Heart left ventricle (tissue), 16 donors: Measurements from ENCODE around the gene FAM221B. TPM values are rescaled to one million over a fixed set of nuclear protein-coding genes. Genes with fewer than 3 reads are reported as not detected.

Source experiments
- ATAC-seq, 4 donors: fragments of 200-7000 bp; cut with Tn5 transposase; one replicate each; pipeline ENCODE4 v1.9.1; 2020 to 2022; ENCODE audit warnings: moderate library complexity in 4 of 4, mild to moderate bottlenecking in 3 of 4, moderate number of reproducible peaks in 1 of 4
- DNase-seq, 5 donors: peaks; one replicate each; pipeline ENCODE4 v3.0.0-alpha.2; 2020
- H3K27ac ChIP-seq, 12 donors: fragments of 200-600 bp; sonication (generic) in 4 of 12; one replicate each; pipeline versions ENCODE4 v1.5.0 to v1.8.0; 2016 to 2022; ENCODE audit warnings: mild to moderate bottlenecking in 2 of 12
- H3K27me3 ChIP-seq, 9 donors: fragments of 200-600 bp; sonication (generic) in 2 of 9; one replicate each; pipeline versions ENCODE4 v1.5.1 to v1.8.0; 2016 to 2022; ENCODE audit warnings: mild to moderate bottlenecking in 3 of 9
- H3K36me3 ChIP-seq, 9 donors: fragments of 200-600 bp; sonication (generic) in 2 of 9; one replicate each; pipeline versions ENCODE4 v1.5.0 to v1.8.0; 2018 to 2022; ENCODE audit warnings: mild to moderate bottlenecking in 2 of 9
- H3K4me1 ChIP-seq, 12 donors: fragments of 200-600 bp; sonication (generic) in 4 of 12; one replicate each; pipeline versions ENCODE4 v1.5.0 to v1.8.0; 2016 to 2022; ENCODE audit warnings: mild to moderate bottlenecking in 3 of 12
- H3K4me3 ChIP-seq, 12 donors: fragments of 200-600 bp; sonication (generic) in 4 of 12; one replicate each; pipeline versions ENCODE4 v1.5.0 to v1.8.0; 2017 to 2022; ENCODE audit warnings: mild to moderate bottlenecking in 9 of 12, moderate library complexity in 4 of 12
- H3K9me3 ChIP-seq, 12 donors: fragments of 200-600 bp; sonication (generic) in 4 of 12; one replicate each; pipeline versions ENCODE4 v1.5.0 to v1.8.0; 2016 to 2022; ENCODE audit warnings: mild to moderate bottlenecking in 1 of 12
- POLR2A ChIP-seq, 2 donors: fragments of 450-650 bp; IDR thresholded peaks; one replicate each; pipeline ENCODE4 v1.6.1; 2017; ENCODE audit warnings: antibody characterized with exemption in 2 of 2, mild to moderate bottlenecking in 2 of 2, moderate library complexity in 2 of 2
- WGBS, 4 donors: extraction: QIAGEN DNeasy Blood & Tissue Kit in 2 of 4; methylation state at CpG; one replicate each; pipeline versions ENCODE4 v1.1.5 to v1.1.7; 2013 to 2018; 5-methylcytosine and 5-hydroxymethylcytosine counted together
- intact Hi-C, 10 donors: fragments of 100-400 bp; cut with DNase I; formaldehyde crosslinking; loops; one replicate each; pipeline versions ENCODE4 v1.11.1 to v1.14.2; 2022
- polyA plus RNA-seq, 2 donors: library from polyadenylated mRNA; stranded (reverse); fragments of 200-250 nt; gene quantifications; one replicate each; pipeline ENCODE4 v1.2.3, GENCODE V29; 2013
- total RNA-seq, 9 donors: library from RNA; depleted of rRNA in 2 of 9; stranded (reverse); fragments of >200 nt in 2 of 9; fragmentation: NEBNext Ultra II Directional in 3 of 9; extraction: Animal tissue kit (Norgen Biotek cat#: 25700) in 3 of 9; gene quantifications; one replicate each; pipeline versions ENCODE4 v1.1.0 to v1.2.4, GENCODE V29; 2016 to 2023
- TF ChIP-seq, protein P1 (sequence below), 12 donors: fragments of 200-600 bp; sonication (generic) in 4 of 12; IDR thresholded peaks; one replicate each; pipeline versions ENCODE4 v1.5.0 to v1.8.0; 2018 to 2022; ENCODE audit warnings: antibody characterized with exemption in 12 of 12, mild to moderate bottlenecking in 5 of 12
- donor health status: ischemic (EF 13 %, LVEDD 7.1; RV severe dilation, severe dysfunction).
- donor health status: healthy with polysubstance abuse.
- donor health status: DM: no; HTN: yes; CAD: no.
- donor health status: DM: no; HTN: no; CAD: no.
- donor health status: ischemic (EF 25% LVEDD 6.9; RV normal size, moderate dysfunction).
- donor health status: ischemic (EF 25% LVEDD 5.7; RV mildly dilated, moderate dysfunction).
- donor health status: healthy.
- donor health status: DM: yes; HTN: yes; CAD: no.
- donor health status: ischemic (EF 35%, LVEDD 5.7; RV mildly dilated, moderate dysfunction).
- donor health status: nonischemic (EF 11% LVEDD 7.7; RV severe dilation, severe dysfunction).
- donor health status: DM: yes; HTN: yes; CAD: no.
- donor health status: PGD.
- donor health status: ischemic (EF 29% LVEDD 5.4; RV normal size, mild dysfunction).
- donor health status: nonischemic (EF 23%, LVEDD 6.1; RV moderate dilation, normal function).

Gene FAM221B
- total and polyA plus RNA-seq, 11 donors = not detected

DNA sequence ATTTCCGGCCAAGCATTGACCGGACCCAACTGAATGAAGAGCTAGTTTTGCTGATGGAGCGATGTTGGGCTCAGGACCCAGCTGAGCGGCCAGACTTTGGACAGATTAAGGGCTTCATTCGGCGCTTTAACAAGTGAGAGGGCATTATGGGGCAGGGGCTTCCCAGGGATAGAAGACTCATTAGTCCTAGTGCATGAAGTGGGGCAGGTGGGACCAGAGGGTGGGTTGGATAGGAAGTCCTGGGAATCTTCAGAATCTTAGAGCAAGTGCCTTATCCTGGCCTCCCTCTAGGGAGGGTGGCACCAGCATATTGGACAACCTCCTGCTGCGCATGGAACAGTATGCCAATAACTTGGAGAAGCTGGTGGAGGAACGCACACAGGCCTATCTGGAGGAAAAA lies 22.4 kb downstream of the FAM221B start:
- no peak for TF ChIP-seq POLR2A (IDR thresholded peaks at IDR 0.05)
- TF ChIP-seq, protein P1, sequence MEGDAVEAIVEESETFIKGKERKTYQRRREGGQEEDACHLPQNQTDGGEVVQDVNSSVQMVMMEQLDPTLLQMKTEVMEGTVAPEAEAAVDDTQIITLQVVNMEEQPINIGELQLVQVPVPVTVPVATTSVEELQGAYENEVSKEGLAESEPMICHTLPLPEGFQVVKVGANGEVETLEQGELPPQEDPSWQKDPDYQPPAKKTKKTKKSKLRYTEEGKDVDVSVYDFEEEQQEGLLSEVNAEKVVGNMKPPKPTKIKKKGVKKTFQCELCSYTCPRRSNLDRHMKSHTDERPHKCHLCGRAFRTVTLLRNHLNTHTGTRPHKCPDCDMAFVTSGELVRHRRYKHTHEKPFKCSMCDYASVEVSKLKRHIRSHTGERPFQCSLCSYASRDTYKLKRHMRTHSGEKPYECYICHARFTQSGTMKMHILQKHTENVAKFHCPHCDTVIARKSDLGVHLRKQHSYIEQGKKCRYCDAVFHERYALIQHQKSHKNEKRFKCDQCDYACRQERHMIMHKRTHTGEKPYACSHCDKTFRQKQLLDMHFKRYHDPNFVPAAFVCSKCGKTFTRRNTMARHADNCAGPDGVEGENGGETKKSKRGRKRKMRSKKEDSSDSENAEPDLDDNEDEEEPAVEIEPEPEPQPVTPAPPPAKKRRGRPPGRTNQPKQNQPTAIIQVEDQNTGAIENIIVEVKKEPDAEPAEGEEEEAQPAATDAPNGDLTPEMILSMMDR (IDR thresholded peaks at IDR 0.05) = no peak
- Histone ChIP-seq H3K36me3 (peaks cover 0 to 82% (median 57%) of the 10 kb centered on the region in 9 donors), H3K27ac (no peak overlapping the region), H3K4me3 (no peak overlapping the region), H3K27me3 (no peaks in the 10 kb centered on the region), H3K4me1 (peaks cover 0 to 3% (median 1%) of the 10 kb centered on the region in 12 donors), H3K9me3 (no peaks in the 10 kb centered on the region)
- WGBS, 4 donors = 96 to 100% (median 97%) methylated on average over 8 of the region's 8 CpGs
- ATAC-seq = no peak
- intact Hi-C loops = no loop called here
- no peak for DNase-seq

DNA sequence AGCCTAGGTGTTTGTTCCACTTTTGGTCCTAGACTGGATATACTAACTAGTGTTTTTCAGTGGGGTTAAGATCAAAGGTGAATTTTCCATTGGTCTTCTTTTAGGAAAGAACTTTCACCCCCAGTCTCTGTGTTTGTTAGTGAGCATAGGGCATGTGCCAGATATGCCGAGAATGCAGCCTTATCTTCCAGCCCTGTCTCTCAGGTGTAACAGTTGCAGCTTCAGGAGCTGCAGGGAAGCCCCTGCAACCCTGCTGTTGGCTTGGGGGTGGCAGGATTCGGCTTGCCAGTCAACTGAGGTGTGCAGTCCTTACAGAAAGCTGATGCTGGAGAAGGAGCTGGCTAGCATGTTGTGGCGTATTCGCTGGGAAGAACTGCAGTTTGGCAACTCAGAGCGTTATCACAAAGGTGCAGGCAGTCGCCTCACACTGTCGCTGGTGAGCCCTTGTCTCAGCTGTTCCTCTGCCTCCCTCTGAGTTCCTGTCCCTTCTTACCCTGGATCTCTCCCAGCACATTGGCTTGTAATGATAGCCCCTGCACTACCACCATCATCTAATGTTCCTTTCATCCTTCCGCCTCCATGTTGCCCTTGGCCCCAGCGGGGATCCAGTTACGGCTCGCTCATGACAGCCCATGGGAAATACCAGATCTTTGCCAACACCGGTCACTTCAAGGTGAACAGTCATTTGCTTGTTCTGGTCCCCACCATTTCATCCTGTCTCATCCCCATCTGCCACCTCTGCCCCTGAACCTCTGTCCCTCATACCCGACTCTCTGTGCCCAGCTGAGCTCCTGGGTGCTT lies 27.0 kb downstream of the FAM221B start:
- Histone ChIP-seq H3K36me3 (peaks cover 0 to 66% (median 47%) of the 10 kb centered on the region in 9 donors), H3K27me3 (no peaks in the 10 kb centered on the region), H3K9me3 (no peaks in the 10 kb centered on the region), H3K27ac (no peak overlapping the region), H3K4me1 (peaks cover 0 to 6% (median 0%) of the 10 kb centered on the region in 12 donors), H3K4me3 (no peak overlapping the region)
- 87 to 91% (median 91%) methylated on average over 13 of the region's 13 CpGs for WGBS, 4 donors
- ATAC-seq (no peak), DNase-seq (no peak)
- intact Hi-C loops = loop anchor here in 1 of 10 donors (5.0 kb wide), 1 partner anchor 41 kb away; no protein-coding TSS in a partner anchor
- TF ChIP-seq POLR2A (IDR thresholded peaks at IDR 0.05) = no peak
- TF ChIP-seq, protein P1 (IDR thresholded peaks at IDR 0.05) = no peak

DNA sequence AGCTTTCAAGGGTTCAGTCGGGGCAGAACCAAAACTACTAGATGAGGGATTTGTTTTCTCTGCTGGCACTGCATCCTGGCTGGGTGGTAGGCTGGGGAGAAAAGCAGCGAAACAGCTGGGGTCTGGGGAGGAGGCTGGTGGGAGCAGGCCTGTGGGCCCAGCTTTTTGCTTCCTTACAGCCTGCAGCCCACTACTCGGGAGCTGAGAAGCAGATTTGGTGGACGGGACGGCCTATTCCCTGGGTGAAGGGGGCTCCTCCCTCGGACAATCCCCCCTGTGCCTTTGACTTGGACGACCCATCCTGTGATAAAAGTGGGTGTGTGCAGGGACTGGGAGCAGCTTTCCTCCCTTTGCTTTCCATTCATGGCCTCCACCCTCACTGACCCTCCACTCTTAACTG lies 28.0 kb downstream of the FAM221B start:
- WGBS, 4 donors = 77 to 90% (median 86%) methylated on average over 7 of the region's 7 CpGs
- no peak for DNase-seq
- H3K9me3 ChIP-seq = no peaks in the 10 kb centered on the region
- no peak overlapping the region for H3K4me3 ChIP-seq
- H3K27me3 ChIP-seq = no peaks in the 10 kb centered on the region
- no peak for TF ChIP-seq POLR2A (IDR thresholded peaks at IDR 0.05)
- TF ChIP-seq, protein P1 (IDR thresholded peaks at IDR 0.05) = no peak
- no peak for ATAC-seq
- no peak overlapping the region for H3K27ac ChIP-seq
- peaks cover 0 to 6% (median 0%) of the 10 kb centered on the region in 12 donors for H3K4me1 ChIP-seq
- H3K36me3 ChIP-seq = peaks cover 0 to 56% (median 37%) of the 10 kb centered on the region in 9 donors
- intact Hi-C loops = loop anchor here in 1 of 10 donors (5.0 kb wide), 1 partner anchor 42 kb away; no protein-coding TSS in a partner anchor

DNA sequence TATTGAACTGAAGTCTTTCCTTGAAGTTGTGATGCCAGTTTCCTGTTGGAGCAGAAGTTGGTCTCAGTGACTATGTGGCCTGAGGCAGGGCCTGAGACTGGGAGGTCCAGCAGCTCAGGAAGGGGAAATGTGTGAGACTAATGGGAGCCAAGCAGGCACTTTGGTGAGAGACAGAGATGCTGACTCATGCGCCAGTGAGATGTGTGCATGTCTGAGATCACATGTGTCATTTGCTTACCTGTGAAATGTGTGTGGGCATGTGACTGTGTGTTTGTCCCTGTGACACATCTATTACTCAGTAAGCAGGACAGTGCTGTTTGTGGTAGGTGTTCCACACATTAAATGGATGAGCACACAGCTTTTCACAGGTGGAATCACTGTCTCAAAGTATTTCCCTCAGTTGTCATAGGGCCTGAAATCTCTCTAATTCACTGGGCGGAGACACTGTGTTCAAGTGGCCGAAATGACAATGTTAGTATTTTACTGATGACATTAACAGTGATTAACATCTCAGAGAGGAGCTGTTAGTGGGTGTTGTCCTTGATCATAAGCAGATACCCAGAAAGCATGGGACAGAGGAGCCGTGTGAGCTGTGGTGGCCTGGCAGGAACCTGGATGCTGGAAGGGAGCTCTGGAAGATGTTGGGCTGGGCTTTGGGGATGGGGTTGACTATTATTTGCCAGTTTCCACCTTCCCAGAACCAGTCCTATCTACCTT lies 29.7 kb downstream of the FAM221B start:
- 90 to 95% (median 91%) methylated on average over 4 of the region's 4 CpGs for WGBS, 4 donors
- peaks cover 0 to 15% (median 5%) of the 10 kb centered on the region in 12 donors for H3K4me1 ChIP-seq

More for the DNA sequence above, 29.7 kb downstream of the FAM221B start:
- Histone ChIP-seq H3K27ac (no peak overlapping the region), H3K36me3 (peaks cover 0 to 43% (median 34%) of the 10 kb centered on the region in 9 donors), H3K4me3 (no peak overlapping the region), H3K9me3 (no peaks in the 10 kb centered on the region), H3K27me3 (no peaks in the 10 kb centered on the region)
- TF ChIP-seq POLR2A (IDR thresholded peaks at IDR 0.05) = no peak
- DNase-seq (no peak), ATAC-seq (no peak)
- intact Hi-C loops = loop anchor here in 2 of 10 donors (10.0 kb wide), 1 partner anchor 226 kb away; no protein-coding TSS in a partner anchor
